GM12891 (cell line): ENCODE results near the gene PANK1.

Experiments used
- POLR2A ChIP-seq: IDR thresholded peaks from 2 replicates; pipeline ENCODE4 v1.6.1; 2011; ENCODE audit warnings: low read depth, low read length, control low read depth
- POU2F2 ChIP-seq: IDR thresholded peaks from 2 replicates; pipeline ENCODE4 v1.6.1; 2011; ENCODE audit warnings: low read depth, mild to moderate bottlenecking, control low read depth, low read length, moderate library complexity
- TAF1 ChIP-seq: IDR thresholded peaks from 2 replicates; pipeline ENCODE4 v1.6.1; 2011; ENCODE audit warnings: low read depth, low read length, control low read depth

DNA sequence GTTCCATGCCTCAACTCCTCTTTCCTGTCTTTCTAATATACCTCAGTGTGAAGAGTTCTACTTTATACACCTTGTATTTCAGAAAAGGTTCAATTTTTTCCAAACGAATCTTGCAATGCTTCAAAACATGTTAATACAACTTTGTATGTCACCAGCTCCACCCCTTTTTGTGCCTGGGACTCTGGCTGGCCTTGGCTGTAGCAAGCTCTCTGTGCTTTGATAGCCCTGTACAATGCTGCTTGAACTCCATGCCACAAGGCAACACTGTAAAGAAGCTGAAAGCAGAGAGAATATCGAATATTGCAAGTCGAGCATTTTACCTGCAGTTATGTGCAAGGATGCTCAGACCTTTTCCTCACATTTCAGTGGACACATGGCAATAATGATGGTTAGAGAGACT, 52.5 kb downstream of the PANK1 start:
- TF ChIP-seq POLR2A: no peak
- no peak for TF ChIP-seq POU2F2
- no peak for TF ChIP-seq TAF1
